Sigmoid colon (tissue), 7 donors: Measurements from ENCODE around the gene SNTG2. TPM values are rescaled to one million over a fixed set of nuclear protein-coding genes. Genes with fewer than 3 reads are reported as not detected.

Experiments
- DNase-seq: peaks from one replicate; pipeline ENCODE4 v3.0.0-alpha.2; 2019
- H3K27ac ChIP-seq, 4 donors: fragments of 200-600 bp; sonication (generic); one replicate each; pipeline ENCODE4 v1.5.1; 2016 to 2019; ENCODE audit warnings: mild to moderate bottlenecking in 1 of 4
- H3K27me3 ChIP-seq, 3 donors: fragments of 200-600 bp; sonication (generic); one replicate each; pipeline ENCODE4 v1.5.1; 2019; ENCODE audit warnings: mild to moderate bottlenecking in 1 of 3
- H3K36me3 ChIP-seq, 4 donors: fragments of 200-600 bp; sonication (generic); one replicate each; pipeline ENCODE4 v1.5.1; 2016 to 2019
- H3K4me1 ChIP-seq, 4 donors: fragments of 200-600 bp; sonication (generic); one replicate each; pipeline ENCODE4 v1.5.1; 2017 to 2019
- H3K4me3 ChIP-seq, 4 donors: fragments of 200-600 bp; sonication (generic); one replicate each; pipeline ENCODE4 v1.5.1; 2017 to 2019; ENCODE audit warnings: mild to moderate bottlenecking in 2 of 4, moderate library complexity in 1 of 4
- H3K9me3 ChIP-seq, 4 donors: fragments of 200-600 bp in 3 of 4; sonication (generic) in 3 of 4; one replicate each; pipeline versions ENCODE4 v1.5.1 to v1.6.1; 2013 to 2019
- CTCF ChIP-seq, 4 experiments: fragments of 450-650 bp in 3 of 4; fragments of 200-600 bp in 1 of 4; IDR thresholded peaks; one replicate each; pipeline ENCODE4 v1.5.1; 2016 to 2019; ENCODE audit warnings: antibody characterized with exemption in 4 of 4, mild to moderate bottlenecking in 3 of 4, moderate library complexity in 2 of 4
- EP300 ChIP-seq, 4 donors: sonication (generic); formaldehyde crosslinking; IDR thresholded peaks; one replicate each; pipeline ENCODE4 v1.6.1; 2017; ENCODE audit warnings: antibody characterized with exemption in 4 of 4
- POLR2A ChIP-seq, 2 donors: fragments of 450-650 bp; IDR thresholded peaks; one replicate each; pipeline ENCODE4 v1.6.1; 2016; ENCODE audit warnings: antibody characterized with exemption in 2 of 2, mild to moderate bottlenecking in 2 of 2, moderate library complexity in 2 of 2
- POLR2AphosphoS5 ChIP-seq, 4 donors: sonication (generic); formaldehyde crosslinking; IDR thresholded peaks; one replicate each; pipeline ENCODE4 v1.6.1; 2017; ENCODE audit warnings: antibody characterized with exemption in 4 of 4
- WGBS, 2 donors: extraction: QIAGEN DNeasy Blood & Tissue Kit; methylation state at CpG; one replicate each; pipeline ENCODE4 v1.1.7; 2013; 5-methylcytosine and 5-hydroxymethylcytosine counted together
- intact Hi-C: fragments of 100-400 bp; cut with DNase I; formaldehyde crosslinking; loops from one replicate; pipeline ENCODE4 v1.15.1; 2023
- polyA plus RNA-seq, 3 donors: library from polyadenylated mRNA; stranded (reverse); fragments of 200-250 nt; gene quantifications; one replicate each; pipeline ENCODE4 v1.2.3, GENCODE V29; 2013
- total RNA-seq, 4 donors: library from RNA; depleted of rRNA; stranded (reverse); fragments of >200 nt; gene quantifications; one replicate each; pipeline ENCODE4 v1.1.0, GENCODE V29; 2016
- donor health status: healthy with polysubstance abuse.
- donor health status: Bipolar disorder and iron deficiency.
- donor health status: healthy.

The SNTG2 gene
- total and polyA plus RNA-seq, 7 donors: 0.60 to 5.2 (median 1.9) TPM; not detected in 1

- intact Hi-C loops: no loop called here
- no peaks in the 10 kb centered on the region for H3K9me3 ChIP-seq
- WGBS, 2 donors: 85 to 89% methylated on average over 3 of the region's 3 CpGs
These were observed 103.8 kb downstream of the SNTG2 start for GRCh38 chr2:1054399-1054798.

GRCh38 chr2:1055014-1055595 is 104.5 kb downstream of the SNTG2 start:
- intact Hi-C loops: no loop called here
- DNase-seq: no peak

More at GRCh38 chr2:1054399-1054798, 103.8 kb downstream of the SNTG2 start:
- TF ChIP-seq EP300 (IDR thresholded peaks at IDR 0.05) (no peak), CTCF (IDR thresholded peaks at IDR 0.05) (no peak), POLR2AphosphoS5 (IDR thresholded peaks at IDR 0.05) (no peak), POLR2A (IDR thresholded peaks at IDR 0.05) (no peak)
- Histone ChIP-seq H3K36me3 (no peaks in the 10 kb centered on the region), H3K4me3 (no peak overlapping the region), H3K27me3 (no peaks in the 10 kb centered on the region), H3K4me1 (no peaks in the 10 kb centered on the region), H3K27ac (no peak overlapping the region)
- DNase-seq: no peak

GRCh38 chr2:1060372-1060771 is 109.7 kb downstream of the SNTG2 start:
- H3K4me1 ChIP-seq: no peaks in the 10 kb centered on the region
- WGBS, 2 donors: 79 to 88% methylated on average over 3 of the region's 3 CpGs

More at GRCh38 chr2:1055014-1055595, 104.5 kb downstream of the SNTG2 start:
- no peaks in the 10 kb centered on the region for H3K9me3 ChIP-seq
- no peaks in the 10 kb centered on the region for H3K27me3 ChIP-seq
- H3K4me3 ChIP-seq: no peak overlapping the region
- H3K27ac ChIP-seq: no peak overlapping the region
- no peaks in the 10 kb centered on the region for H3K4me1 ChIP-seq
- TF ChIP-seq POLR2AphosphoS5 (IDR thresholded peaks at IDR 0.05) (no peak), CTCF (IDR thresholded peaks at IDR 0.05) (no peak), POLR2A (IDR thresholded peaks at IDR 0.05) (no peak), EP300 (IDR thresholded peaks at IDR 0.05) (no peak)
- H3K36me3 ChIP-seq: no peaks in the 10 kb centered on the region
- WGBS, 2 donors: 73 to 79% methylated on average over 11 of the region's 11 CpGs

GRCh38 chr2:1060987-1061386 is 110.3 kb downstream of the SNTG2 start:
- WGBS, 2 donors: 27 to 68% methylated on average over 5 of the region's 5 CpGs
- TF ChIP-seq POLR2AphosphoS5 (IDR thresholded peaks at IDR 0.05) (no peak), POLR2A (IDR thresholded peaks at IDR 0.05) (no peak), CTCF (IDR thresholded peaks at IDR 0.05) (no peak), EP300 (IDR thresholded peaks at IDR 0.05) (no peak)
- no peaks in the 10 kb centered on the region for H3K4me1 ChIP-seq

More at GRCh38 chr2:1060372-1060771, 109.7 kb downstream of the SNTG2 start:
- H3K27ac ChIP-seq: no peak overlapping the region
- DNase-seq: no peak
- H3K36me3 ChIP-seq: no peaks in the 10 kb centered on the region
- intact Hi-C loops: no loop called here
- no peak overlapping the region for H3K4me3 ChIP-seq
- no peaks in the 10 kb centered on the region for H3K9me3 ChIP-seq
- H3K27me3 ChIP-seq: peaks cover 0 to 4% (median 0%) of the 10 kb centered on the region in 3 donors
- TF ChIP-seq POLR2A (IDR thresholded peaks at IDR 0.05) (no peak), CTCF (IDR thresholded peaks at IDR 0.05) (no peak), EP300 (IDR thresholded peaks at IDR 0.05) (no peak), POLR2AphosphoS5 (IDR thresholded peaks at IDR 0.05) (no peak)

GRCh38 chr2:1068241-1068640 is 117.6 kb downstream of the SNTG2 start:
- intact Hi-C loops: no loop called here
- Histone ChIP-seq H3K9me3 (peaks cover 0 to 4% (median 0%) of the 10 kb centered on the region in 4 donors), H3K36me3 (no peaks in the 10 kb centered on the region), H3K4me1 (no peaks in the 10 kb centered on the region), H3K27me3 (no peaks in the 10 kb centered on the region), H3K27ac (no peak overlapping the region), H3K4me3 (no peak overlapping the region)
- 90 to 93% methylated on average over 8 of the region's 8 CpGs for WGBS, 2 donors
- no peak for DNase-seq
- TF ChIP-seq POLR2AphosphoS5 (IDR thresholded peaks at IDR 0.05): no peak
- TF ChIP-seq POLR2A (IDR thresholded peaks at IDR 0.05): no peak
- no peak for TF ChIP-seq EP300 (IDR thresholded peaks at IDR 0.05)
- no peak for TF ChIP-seq CTCF (IDR thresholded peaks at IDR 0.05)

More at GRCh38 chr2:1060987-1061386, 110.3 kb downstream of the SNTG2 start:
- H3K4me3 ChIP-seq: no peak overlapping the region
- intact Hi-C loops: no loop called here
- no peak for DNase-seq
- H3K27me3 ChIP-seq: peaks cover 0 to 4% (median 0%) of the 10 kb centered on the region in 3 donors
- H3K9me3 ChIP-seq: no peaks in the 10 kb centered on the region
- H3K27ac ChIP-seq: no peak overlapping the region
- no peaks in the 10 kb centered on the region for H3K36me3 ChIP-seq
